SU-DHL-6 (cell line): Measurements from ENCODE around the gene DLG3.

Source experiments
- EZH2phosphoT487 ChIP-seq: fragments of 200-600 bp; sonication (generic), shearing (Covaris generic); conservative IDR thresholded peaks from 2 replicates; pipeline ENCODE4 v1.6.1; 2018; ENCODE audit warnings: mild to moderate bottlenecking, antibody characterized with exemption, low read length, moderate library complexity, mixed read lengths
- TF ChIP-seq, protein P1 (sequence below): fragments of 200-600 bp; sonication (generic); IDR thresholded peaks from one replicate; pipeline ENCODE4 v1.5.1; 2017; ENCODE audit warnings: antibody characterized with exemption, mild to moderate bottlenecking, low read length, moderate library complexity; ENCODE audit not compliant: insufficient read depth, poor library complexity, severe bottlenecking

GRCh38 chrX:70423936-70424675, 20.5 kb upstream of the DLG3 start:
- TF ChIP-seq, protein P1, sequence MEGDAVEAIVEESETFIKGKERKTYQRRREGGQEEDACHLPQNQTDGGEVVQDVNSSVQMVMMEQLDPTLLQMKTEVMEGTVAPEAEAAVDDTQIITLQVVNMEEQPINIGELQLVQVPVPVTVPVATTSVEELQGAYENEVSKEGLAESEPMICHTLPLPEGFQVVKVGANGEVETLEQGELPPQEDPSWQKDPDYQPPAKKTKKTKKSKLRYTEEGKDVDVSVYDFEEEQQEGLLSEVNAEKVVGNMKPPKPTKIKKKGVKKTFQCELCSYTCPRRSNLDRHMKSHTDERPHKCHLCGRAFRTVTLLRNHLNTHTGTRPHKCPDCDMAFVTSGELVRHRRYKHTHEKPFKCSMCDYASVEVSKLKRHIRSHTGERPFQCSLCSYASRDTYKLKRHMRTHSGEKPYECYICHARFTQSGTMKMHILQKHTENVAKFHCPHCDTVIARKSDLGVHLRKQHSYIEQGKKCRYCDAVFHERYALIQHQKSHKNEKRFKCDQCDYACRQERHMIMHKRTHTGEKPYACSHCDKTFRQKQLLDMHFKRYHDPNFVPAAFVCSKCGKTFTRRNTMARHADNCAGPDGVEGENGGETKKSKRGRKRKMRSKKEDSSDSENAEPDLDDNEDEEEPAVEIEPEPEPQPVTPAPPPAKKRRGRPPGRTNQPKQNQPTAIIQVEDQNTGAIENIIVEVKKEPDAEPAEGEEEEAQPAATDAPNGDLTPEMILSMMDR, result no peak
- no peak for TF ChIP-seq EZH2phosphoT487
